GM19035 (cell line): ENCODE measurements around the gene FNDC1.

ENCODE experiments used
- ATAC-seq: cut with Tn5 transposase; IDR thresholded peaks from one replicate; pipeline ENCODE4 v1.9.1; 2021; ENCODE audit not compliant: unreplicated experiment

The FNDC1 gene

GRCh38 chr6:159204605-159205004 lies 35.4 kb downstream of the FNDC1 start:
- ATAC-seq = no peak

- ATAC-seq = no peak
Observed at GRCh38 chr6:159212028-159212427, 42.8 kb downstream of the FNDC1 start.

GRCh38 chr6:159212525-159213280 lies 43.5 kb downstream of the FNDC1 start:
- no peak for ATAC-seq

GRCh38 chr6:159213405-159213804 lies 44.2 kb downstream of the FNDC1 start:
- ATAC-seq = no peak

GRCh38 chr6:159214281-159214680 lies 45.1 kb downstream of the FNDC1 start:
- ATAC-seq = no peak

GRCh38 chr6:159217595-159218275 lies 48.5 kb downstream of the FNDC1 start:
- peak; percentile 59 for ATAC-seq

- ATAC-seq = no peak
Observed at GRCh38 chr6:159220093-159220492, 50.9 kb downstream of the FNDC1 start.

- no peak for ATAC-seq
Observed at GRCh38 chr6:159221486-159222170, 52.4 kb downstream of the FNDC1 start.

- ATAC-seq = no peak
Observed at GRCh38 chr6:159224452-159224851, 55.3 kb downstream of the FNDC1 start.

GRCh38 chr6:159229651-159230051 lies 60.5 kb downstream of the FNDC1 start:
- no peak for ATAC-seq

- no peak for ATAC-seq
Observed at GRCh38 chr6:159232106-159232645, 63.0 kb downstream of the FNDC1 start.

- ATAC-seq = no peak
Observed at GRCh38 chr6:159232751-159233150, 63.6 kb downstream of the FNDC1 start.

- no peak for ATAC-seq
Observed at GRCh38 chr6:159233365-159234101, 64.3 kb downstream of the FNDC1 start.

- ATAC-seq = no peak
Observed at GRCh38 chr6:159234102-159234553, 64.9 kb downstream of the FNDC1 start.

GRCh38 chr6:159238920-159239558 lies 69.8 kb downstream of the FNDC1 start:
- ATAC-seq = no peak

GRCh38 chr6:159249128-159249527 lies 79.9 kb downstream of the FNDC1 start:
- ATAC-seq = no peak

- no peak for ATAC-seq
Observed at GRCh38 chr6:159249752-159250151, 80.6 kb downstream of the FNDC1 start.

- no peak for ATAC-seq
Observed at GRCh38 chr6:159250633-159251032, 81.4 kb downstream of the FNDC1 start.

- ATAC-seq = peak; percentile 75
Observed at GRCh38 chr6:159252955-159253508, 83.8 kb downstream of the FNDC1 start.

GRCh38 chr6:159254186-159254585 lies 85.0 kb downstream of the FNDC1 start:
- no peak for ATAC-seq
